Hepatocyte (in vitro differentiated cells): ENCODE data around the gene KDM1B. TPM values are rescaled to one million over a fixed set of nuclear protein-coding genes. Genes with fewer than 3 reads are reported as not detected.

Source experiments
- DNase-seq: peaks from one replicate; pipeline ENCODE4 v3.0.0-alpha.2; 2016; ENCODE audit warnings: low spot score
- H2AFZ ChIP-seq: fragments of 200-600 bp; sonication (generic); 2 replicates; pipeline ENCODE4 v1.6.0; 2016; ENCODE audit warnings: antibody characterized with exemption, mild to moderate bottlenecking
- H3K27ac ChIP-seq: fragments of 200-600 bp; sonication (generic); 2 replicates; pipeline ENCODE4 v1.5.1; 2016; ENCODE audit warnings: mild to moderate bottlenecking
- H3K27me3 ChIP-seq: fragments of 200-600 bp; sonication (generic); 2 replicates; pipeline ENCODE4 v1.6.1; 2016
- H3K36me3 ChIP-seq: fragments of 200-600 bp; sonication (generic); replicated peaks from 2 replicates; pipeline ENCODE4 v1.5.1; 2016; ENCODE audit warnings: low read depth; ENCODE audit not compliant: insufficient read depth
- H3K4me1 ChIP-seq: fragments of 200-600 bp; sonication (generic); 2 replicates; pipeline ENCODE4 v1.5.1; 2016; ENCODE audit warnings: mild to moderate bottlenecking, moderate library complexity; ENCODE audit not compliant: insufficient read depth
- H3K4me2 ChIP-seq: fragments of 200-600 bp; sonication (generic); 2 replicates; pipeline ENCODE4 v1.6.0; 2016
- H3K4me3 ChIP-seq: fragments of 200-600 bp; sonication (generic); 2 replicates; pipeline ENCODE4 v1.5.1; 2016; ENCODE audit warnings: mild to moderate bottlenecking
- H3K79me2 ChIP-seq: fragments of 200-600 bp; sonication (generic); 2 replicates; pipeline ENCODE4 v1.6.0; 2017; ENCODE audit warnings: mild to moderate bottlenecking
- H3K9me2 ChIP-seq: fragments of 200-600 bp; sonication (generic); replicated peaks from 2 replicates; pipeline ENCODE4 v1.6.0; 2017; ENCODE audit warnings: mild to moderate bottlenecking; ENCODE audit not compliant: insufficient read depth
- H3K9me3 ChIP-seq: fragments of 200-600 bp; sonication (generic); 2 replicates; pipeline ENCODE4 v1.5.1; 2016; ENCODE audit warnings: low read depth, mild to moderate bottlenecking
- H4K20me1 ChIP-seq: fragments of 200-600 bp; sonication (generic); 2 replicates; pipeline ENCODE4 v1.6.0; 2016; ENCODE audit warnings: mild to moderate bottlenecking; ENCODE audit not compliant: insufficient read depth, poor library complexity, severe bottlenecking
- CTCF ChIP-seq: fragments of 200-600 bp; sonication (generic); IDR thresholded peaks from 2 replicates; pipeline ENCODE4 v1.5.1; 2016; ENCODE audit warnings: antibody characterized with exemption, mild to moderate bottlenecking; ENCODE audit not compliant: poor library complexity
- EZH2 ChIP-seq: fragments of 200-600 bp; sonication (generic); IDR thresholded peaks from 2 replicates; pipeline ENCODE4 v1.6.1; 2016; ENCODE audit warnings: antibody characterized with exemption, mild to moderate bottlenecking, borderline replicate concordance
- EZH2phosphoT487 ChIP-seq: fragments of 200-600 bp; sonication (generic); IDR thresholded peaks from one replicate; pipeline ENCODE4 v1.6.1; 2018; ENCODE audit warnings: antibody characterized with exemption, mild to moderate bottlenecking, low read depth, moderate library complexity; ENCODE audit not compliant: unreplicated experiment, severe bottlenecking
- whole genome bisulfite sequencing: methylation state at CpG from one replicate; pipeline ENCODE4 v1.1.6; 2016; ENCODE audit warnings: low lambda C conversion rate; ENCODE audit errors: missing lambda C conversion rate; 5-methylcytosine and 5-hydroxymethylcytosine counted together
- polyA plus RNA-seq: library from polyadenylated mRNA; unstranded; fragments of >200 nt; fragmentation: Nextera tagmentation; extraction: Ambion mirVana; gene quantifications from 2 replicates; pipeline ENCODE4 v1.2.1, GENCODE V29; 2016
- total RNA-seq: library from RNA; depleted of rRNA; stranded (reverse); fragments of >200 nt; gene quantifications from 2 replicates; pipeline ENCODE4 v1.2.3, GENCODE V29; 2014

Gene KDM1B
- total and polyA plus RNA-seq, 2 experiments from 2014 or later: 5.9 to 9.1 TPM

- WGBS: 62% methylated on average over 1 of the region's 1 CpG
- H3K9me2 ChIP-seq: no peaks in the 10 kb centered on the region
- H3K27me3 ChIP-seq: no peaks in the 10 kb centered on the region
- H3K79me2 ChIP-seq: peaks cover 35% of the 10 kb centered on the region
- no peaks in the 10 kb centered on the region for H3K4me1 ChIP-seq
- H3K36me3 ChIP-seq: no peaks in the 10 kb centered on the region
- DNase-seq: no peak
- peak overlapping the region; percentile 6 for H3K27ac ChIP-seq
- H3K9me3 ChIP-seq: no peaks in the 10 kb centered on the region
- TF ChIP-seq CTCF (no peak), EZH2phosphoT487 (no peak), EZH2 (no peak)
- H4K20me1 ChIP-seq: no peaks in the 10 kb centered on the region
- no peak overlapping the region for H3K4me2 ChIP-seq
- H3K4me3 ChIP-seq: no peak overlapping the region
- H2AFZ ChIP-seq: no peak overlapping the region
Observed at GRCh38 chr6:18241208-18242038, 86.2 kb downstream of the KDM1B start.

GRCh38 chr6:18242062-18242851 is 87.0 kb downstream of the KDM1B start:
- Histone ChIP-seq H3K4me2 (no peak overlapping the region), H3K27ac (no peak overlapping the region), H2AFZ (no peak overlapping the region), H3K9me2 (no peaks in the 10 kb centered on the region), H3K27me3 (no peaks in the 10 kb centered on the region), H3K4me1 (no peaks in the 10 kb centered on the region), H3K9me3 (no peaks in the 10 kb centered on the region), H3K36me3 (no peaks in the 10 kb centered on the region), H3K79me2 (peaks cover 33% of the 10 kb centered on the region), H4K20me1 (no peaks in the 10 kb centered on the region), H3K4me3 (no peak overlapping the region)
- no peak for TF ChIP-seq EZH2
- no peak for TF ChIP-seq CTCF
- TF ChIP-seq EZH2phosphoT487: no peak
- peak; percentile 50 for DNase-seq
- WGBS: 85% methylated on average over 11 of the region's 11 CpGs

GRCh38 chr6:18243302-18243893 is 88.2 kb downstream of the KDM1B start:
- Histone ChIP-seq H3K79me2 (peaks cover 30% of the 10 kb centered on the region), H2AFZ (no peak overlapping the region)

More at GRCh38 chr6:18243302-18243893, 88.2 kb downstream of the KDM1B start:
- WGBS: 90% methylated on average over 3 of the region's 3 CpGs
- Histone ChIP-seq H3K4me2 (no peak overlapping the region), H3K36me3 (no peaks in the 10 kb centered on the region), H3K4me1 (no peaks in the 10 kb centered on the region), H3K27ac (no peak overlapping the region), H3K9me2 (no peaks in the 10 kb centered on the region), H3K9me3 (no peaks in the 10 kb centered on the region), H4K20me1 (no peaks in the 10 kb centered on the region), H3K27me3 (no peaks in the 10 kb centered on the region), H3K4me3 (no peak overlapping the region)
- DNase-seq: no peak
- no peak for TF ChIP-seq EZH2phosphoT487
- no peak for TF ChIP-seq CTCF
- no peak for TF ChIP-seq EZH2
